Stomach (tissue), 4 donors: ENCODE results near the gene PDE4B.

Source experiments
- CTCF ChIP-seq, 7 experiments: fragments of 450-650 bp in 4 of 7; fragments of 200-600 bp in 3 of 7; sonication (generic) in 3 of 7; IDR thresholded peaks; one replicate each; pipeline ENCODE4 v1.5.1; 2016 to 2019; ENCODE audit warnings: antibody characterized with exemption in 7 of 7, control low read depth in 2 of 7, mild to moderate bottlenecking in 1 of 7
- EP300 ChIP-seq: sonication (generic); formaldehyde crosslinking; IDR thresholded peaks from one replicate; pipeline ENCODE4 v1.6.1; 2017; ENCODE audit warnings: antibody characterized with exemption
- POLR2A ChIP-seq, 4 donors: fragments of 450-650 bp; IDR thresholded peaks; one replicate each; pipeline ENCODE4 v1.6.1; 2016; ENCODE audit warnings: antibody characterized with exemption in 4 of 4, control low read depth in 2 of 4, mild to moderate bottlenecking in 1 of 4, moderate library complexity in 1 of 4
- POLR2AphosphoS5 ChIP-seq, 3 donors: sonication (generic); formaldehyde crosslinking; IDR thresholded peaks; one replicate each; pipeline ENCODE4 v1.6.1; 2016; ENCODE audit warnings: antibody characterized with exemption in 3 of 3

- TF ChIP-seq CTCF (IDR thresholded peaks at IDR 0.05) = no peak
- TF ChIP-seq POLR2AphosphoS5 (IDR thresholded peaks at IDR 0.05) = no peak
- no peak for TF ChIP-seq POLR2A (IDR thresholded peaks at IDR 0.05)
- no peak for TF ChIP-seq EP300
Observed at GRCh38 chr1:66291531-66291864, 498.8 kb downstream of the PDE4B start.
